ENCODE results near the gene SIGLEC14.

SIGLEC14 gene

GRCh38 chr19:51593969-51594773 lies 52.5 kb downstream of the SIGLEC14 start:
- DNase-seq (ENCODE audit: extremely low read depth, low read depth): peak; percentile 89
- peak overlapping the region; percentile 68 for H3K4me3 ChIP-seq (replicated peaks; ENCODE audit: low read depth, low read length)
- no peak for TF ChIP-seq CTCF (IDR thresholded peaks at IDR 0.05; ENCODE audit: low read depth, low read length, missing control alignments)

GRCh38 chr19:51593138-51593890 lies 53.3 kb downstream of the SIGLEC14 start:
- no peak for DNase-seq (ENCODE audit: extremely low read depth, low read depth)
- peak overlapping the region; percentile 68 for H3K4me3 ChIP-seq (replicated peaks; ENCODE audit: low read depth, low read length)
- no peak for TF ChIP-seq CTCF (IDR thresholded peaks at IDR 0.05; ENCODE audit: low read depth, low read length, missing control alignments)
